DOHH2 (cell line): Measurements from ENCODE around the gene CCDC158.

ENCODE experiments used
- H3F3A ChIP-seq: fragments of 200-600 bp; sonication (generic), shearing (Covaris generic); 2 replicates; pipeline ENCODE4 v1.6.0; 2016; ENCODE audit warnings: antibody characterized with exemption, mild to moderate bottlenecking; ENCODE audit not compliant: control insufficient read depth, insufficient read depth
- H3K27ac ChIP-seq: fragments of 200-600 bp; sonication (generic); 2 replicates; pipeline ENCODE4 v1.5.1; 2014; ENCODE audit warnings: low read depth, mild to moderate bottlenecking, low read length, moderate library complexity
- H3K27me3 ChIP-seq: fragments of 200-600 bp; sonication (generic); 2 replicates; pipeline ENCODE4 v1.6.1; 2014; ENCODE audit warnings: mild to moderate bottlenecking, low read length, mixed read lengths; ENCODE audit not compliant: control insufficient read depth
- H3K36me3 ChIP-seq: fragments of 200-600 bp; sonication (generic); 2 replicates; pipeline ENCODE4 v1.6.1; 2014; ENCODE audit warnings: mild to moderate bottlenecking, low read length, moderate library complexity, mixed read lengths; ENCODE audit not compliant: control insufficient read depth
- H3K4me1 ChIP-seq: fragments of 200-600 bp; sonication (generic); 2 replicates; pipeline ENCODE4 v1.6.1; 2014; ENCODE audit warnings: mild to moderate bottlenecking, low read length, mixed read lengths; ENCODE audit not compliant: control insufficient read depth
- H3K4me2 ChIP-seq: fragments of 200-600 bp; sonication (generic); 2 replicates; pipeline ENCODE4 v1.6.0; 2014; ENCODE audit warnings: mild to moderate bottlenecking, low read length, moderate library complexity
- H3K4me3 ChIP-seq: fragments of 200-600 bp; sonication (generic); 2 replicates; pipeline ENCODE4 v1.5.1; 2014; ENCODE audit warnings: mild to moderate bottlenecking, low read length, mixed read lengths
- H3K79me2 ChIP-seq: fragments of 200-600 bp; sonication (generic); 2 replicates; pipeline ENCODE4 v1.6.1; 2014; ENCODE audit warnings: mild to moderate bottlenecking, low read length, mixed read lengths; ENCODE audit not compliant: control insufficient read depth
- H3K9me2 ChIP-seq: fragments of 200-600 bp; sonication (generic); replicated peaks from 2 replicates; pipeline ENCODE4 v1.6.1; 2014; ENCODE audit warnings: mild to moderate bottlenecking, low read length, mixed read lengths; ENCODE audit not compliant: control insufficient read depth
- H3K9me3 ChIP-seq: fragments of 200-600 bp; sonication (generic); 2 replicates; pipeline ENCODE4 v1.6.1; 2014; ENCODE audit warnings: antibody characterized with exemption, low read length, mixed read lengths; ENCODE audit not compliant: control insufficient read depth, insufficient read depth
- H4K20me1 ChIP-seq: fragments of 200-600 bp; sonication (generic); 2 replicates; pipeline ENCODE4 v1.6.0; 2014; ENCODE audit warnings: low read depth, mild to moderate bottlenecking, antibody characterized with exemption, low read length, moderate library complexity; ENCODE audit not compliant: control insufficient read depth, insufficient read depth
- EZH2phosphoT487 ChIP-seq: fragments of 200-600 bp; sonication (generic); IDR thresholded peaks from 2 replicates; pipeline ENCODE4 v1.6.1; 2017; ENCODE audit warnings: borderline replicate concordance, mild to moderate bottlenecking, antibody characterized with exemption, low read length, moderate library complexity, mixed read lengths
- TF ChIP-seq, protein P1 (sequence below): fragments of 200-600 bp; sonication (generic); IDR thresholded peaks from one replicate; pipeline ENCODE4 v1.5.1; 2014; ENCODE audit warnings: antibody characterized with exemption, mild to moderate bottlenecking, low read depth, low read length; ENCODE audit not compliant: poor library complexity, severe bottlenecking

Gene CCDC158

DNA sequence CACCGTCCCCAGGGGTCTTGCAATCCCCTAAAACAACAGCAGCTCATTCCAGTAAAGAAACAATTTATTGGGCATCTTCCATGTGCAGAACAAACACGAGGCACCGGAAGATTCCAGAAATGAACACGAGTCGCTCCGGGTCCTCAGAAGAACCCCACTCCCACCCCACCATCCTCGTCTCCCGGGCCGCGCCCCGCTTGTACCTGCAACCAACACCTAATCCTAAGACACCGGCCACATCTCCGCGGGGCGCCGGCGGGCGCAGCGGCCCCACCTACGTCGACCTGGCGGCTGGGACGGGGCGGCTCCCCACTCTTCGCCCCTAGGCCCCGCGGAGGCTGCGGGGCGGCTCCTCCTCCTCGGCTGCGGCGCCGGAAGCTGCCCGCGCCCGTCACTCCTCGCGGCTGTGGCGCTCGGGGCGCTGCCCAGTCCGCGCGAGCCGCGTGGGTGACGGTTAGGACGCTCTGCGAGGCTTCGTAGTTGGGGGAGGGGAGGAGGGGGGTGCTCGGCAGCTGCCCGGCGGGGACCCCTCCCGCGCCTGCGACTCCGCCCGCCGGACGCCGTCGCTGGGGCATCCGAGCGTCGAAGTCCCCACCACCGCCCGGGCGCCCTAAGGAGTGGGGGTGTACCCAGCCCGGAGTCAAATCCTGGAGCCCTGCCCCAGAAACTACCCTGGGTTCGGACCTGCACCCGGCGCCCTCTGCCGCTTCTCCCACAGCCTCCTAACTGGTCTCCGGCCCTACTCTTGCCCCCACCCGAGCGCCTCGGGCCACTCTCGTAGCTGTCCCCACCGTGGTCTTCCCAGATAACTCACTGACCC, at the start of gene CCDC158:
Gene CCDC158 (minus strand): TSS at position 380 of the 820 bp plus-strand sequence. CDS start 17,934 bp downstream, outside the sequence.
- H3K79me2 ChIP-seq = no peaks in the 10 kb centered on the region
- no peak within 1 kb of the TSS for H3K4me2 ChIP-seq
- H3F3A ChIP-seq = no peaks in the 10 kb centered on the region
- no peak within 1 kb of the TSS for H3K4me3 ChIP-seq
- H4K20me1 ChIP-seq = no peaks in the 10 kb centered on the region
- no peaks in the 10 kb centered on the region for H3K4me1 ChIP-seq
- TF ChIP-seq EZH2phosphoT487 = no peak
- TF ChIP-seq, protein P1, sequence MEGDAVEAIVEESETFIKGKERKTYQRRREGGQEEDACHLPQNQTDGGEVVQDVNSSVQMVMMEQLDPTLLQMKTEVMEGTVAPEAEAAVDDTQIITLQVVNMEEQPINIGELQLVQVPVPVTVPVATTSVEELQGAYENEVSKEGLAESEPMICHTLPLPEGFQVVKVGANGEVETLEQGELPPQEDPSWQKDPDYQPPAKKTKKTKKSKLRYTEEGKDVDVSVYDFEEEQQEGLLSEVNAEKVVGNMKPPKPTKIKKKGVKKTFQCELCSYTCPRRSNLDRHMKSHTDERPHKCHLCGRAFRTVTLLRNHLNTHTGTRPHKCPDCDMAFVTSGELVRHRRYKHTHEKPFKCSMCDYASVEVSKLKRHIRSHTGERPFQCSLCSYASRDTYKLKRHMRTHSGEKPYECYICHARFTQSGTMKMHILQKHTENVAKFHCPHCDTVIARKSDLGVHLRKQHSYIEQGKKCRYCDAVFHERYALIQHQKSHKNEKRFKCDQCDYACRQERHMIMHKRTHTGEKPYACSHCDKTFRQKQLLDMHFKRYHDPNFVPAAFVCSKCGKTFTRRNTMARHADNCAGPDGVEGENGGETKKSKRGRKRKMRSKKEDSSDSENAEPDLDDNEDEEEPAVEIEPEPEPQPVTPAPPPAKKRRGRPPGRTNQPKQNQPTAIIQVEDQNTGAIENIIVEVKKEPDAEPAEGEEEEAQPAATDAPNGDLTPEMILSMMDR = no peak
- H3K9me2 ChIP-seq = no peaks in the 10 kb centered on the region
- no peaks in the 10 kb centered on the region; the same call in 1 of the 2 replicates for H3K27me3 ChIP-seq
- H3K27ac ChIP-seq = no peak within 1 kb of the TSS
- no peaks in the 10 kb centered on the region for H3K36me3 ChIP-seq
- H3K9me3 ChIP-seq = no peaks in the 10 kb centered on the region

DNA sequence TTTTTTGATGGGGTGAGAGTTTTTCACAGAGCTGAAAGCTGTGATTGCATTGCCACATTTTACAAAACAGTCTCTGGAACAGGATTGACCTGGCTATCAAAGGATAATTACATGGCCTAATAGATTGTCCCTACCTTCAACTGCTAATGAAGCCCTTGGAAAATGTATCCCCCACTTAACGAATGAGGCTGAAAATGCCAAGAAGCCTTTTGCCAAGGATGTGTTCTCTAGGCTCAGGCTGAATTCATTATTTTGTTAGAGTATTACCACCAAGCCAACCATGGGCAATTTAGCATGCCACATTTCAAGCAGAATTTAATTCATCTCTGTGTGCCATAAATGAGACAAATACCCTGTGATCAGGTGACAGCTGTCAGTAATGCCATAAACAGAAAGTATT, 49.6 kb upstream of the CCDC158 start:
- no peaks in the 10 kb centered on the region for H4K20me1 ChIP-seq
- H3F3A ChIP-seq = no peaks in the 10 kb centered on the region
- H3K27ac ChIP-seq = no peak overlapping the region
- H3K27me3 ChIP-seq = no peaks in the 10 kb centered on the region
- no peaks in the 10 kb centered on the region for H3K4me1 ChIP-seq
- H3K4me3 ChIP-seq = no peak overlapping the region
- no peaks in the 10 kb centered on the region for H3K79me2 ChIP-seq
- no peaks in the 10 kb centered on the region for H3K36me3 ChIP-seq
- no peak overlapping the region for H3K4me2 ChIP-seq
- H3K9me2 ChIP-seq = no peaks in the 10 kb centered on the region
- H3K9me3 ChIP-seq = no peaks in the 10 kb centered on the region
- no peak for TF ChIP-seq EZH2phosphoT487
- TF ChIP-seq, protein P1 = no peak

DNA sequence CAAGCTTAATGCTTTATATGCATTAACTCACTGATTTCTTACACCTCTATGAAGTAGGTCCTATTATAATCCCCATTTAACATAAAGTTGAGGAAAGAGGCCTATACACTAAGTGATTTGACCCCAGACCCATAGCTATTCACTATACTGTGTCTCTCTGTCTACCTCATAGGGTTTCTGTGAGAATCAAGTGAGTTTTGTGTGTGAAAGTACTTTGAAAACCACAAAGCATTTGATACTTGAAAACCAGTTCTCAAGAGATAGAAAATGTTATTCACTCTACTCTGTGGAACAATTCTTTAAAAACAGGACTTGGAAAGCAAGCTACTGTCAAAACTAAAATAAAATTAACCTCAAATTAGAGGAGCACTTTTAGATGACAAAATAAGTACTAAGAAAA, 49.1 kb upstream of the CCDC158 start:
- no peaks in the 10 kb centered on the region for H3K9me3 ChIP-seq
- H3F3A ChIP-seq = no peaks in the 10 kb centered on the region
- no peak overlapping the region for H3K4me3 ChIP-seq
- no peaks in the 10 kb centered on the region for H3K27me3 ChIP-seq
- no peaks in the 10 kb centered on the region for H3K9me2 ChIP-seq
- no peak for TF ChIP-seq EZH2phosphoT487
- TF ChIP-seq, protein P1 = no peak
- H4K20me1 ChIP-seq = no peaks in the 10 kb centered on the region
- H3K4me1 ChIP-seq = no peaks in the 10 kb centered on the region
- no peak overlapping the region for H3K4me2 ChIP-seq
- H3K79me2 ChIP-seq = no peaks in the 10 kb centered on the region
- H3K27ac ChIP-seq = no peak overlapping the region
- H3K36me3 ChIP-seq = no peaks in the 10 kb centered on the region
